ENCODE results near the gene MB21D2. TPM values are rescaled to one million over a fixed set of nuclear protein-coding genes. Genes with fewer than 3 reads are reported as not detected.

MB21D2 gene
- total and polyA plus RNA-seq, 2 of the 8 experiments (the other 6 are each of a cell fraction or from before 2014, with no cell fraction given): 10.0 to 21.0 TPM

DNA sequence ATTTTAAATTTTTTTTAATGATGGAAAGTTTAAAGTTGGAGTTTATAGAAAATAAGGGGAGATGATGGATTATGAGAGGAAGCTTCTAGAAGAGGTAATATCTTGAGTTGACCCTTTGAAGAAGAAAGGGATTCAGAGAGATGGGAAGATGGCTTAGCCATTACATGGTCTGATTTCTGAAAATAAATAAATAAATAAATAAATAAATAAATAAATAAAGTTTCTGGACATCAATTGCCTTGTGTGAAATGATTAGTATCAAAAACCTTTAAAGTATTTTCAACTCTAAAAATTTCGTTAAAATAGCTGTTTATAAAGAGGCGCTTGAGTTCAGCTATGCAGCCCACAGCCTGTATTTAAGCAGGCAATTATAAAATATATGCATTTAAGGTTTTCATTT lies 93.3 kb downstream of the MB21D2 start:
- WGBS, 2 experiments (ENCODE audit: extremely low coverage in 1 of 2, insufficient coverage in 1 of 2, insufficient read length in 1 of 2, insufficient replicate concordance in 2 of 2, low coverage in 1 of 2, low lambda C conversion rate in 2 of 2, missing lambda C conversion rate in 1 of 2): 89% methylated on average over 2 of the region's 2 CpGs; no CpG with 5 or more reads in 1 of the 2 experiments
- no peak for FAIRE-seq
- POLR2A ChIA-PET (ENCODE audit: partially characterized antibody): no interaction called here

More for the DNA sequence above, 93.3 kb downstream of the MB21D2 start:
- Histone ChIP-seq H3K27ac (ENCODE audit: low read depth, low read length) (no peak overlapping the region), H2BK20ac (ENCODE audit: low read length) (no peak overlapping the region), H3K23ac (ENCODE audit: insufficient read length) (no peak overlapping the region), H2BK15ac (ENCODE audit: low read length) (no peak overlapping the region), H2BK5ac (ENCODE audit: low read depth, low read length) (no peak overlapping the region), H3K27me3 (replicated peaks in 1 of 4; ENCODE audit: control insufficient read depth in 3 of 4, extremely low read depth in 1 of 4, insufficient read depth in 3 of 4, low read length in 3 of 4) (no peaks in the 10 kb centered on the region), H3K79me2 (ENCODE audit: control insufficient read depth in 1 of 2, insufficient read depth in 2 of 2, low read length in 2 of 2) (peaks cover 0 to 42% of the 10 kb centered on the region in 2 experiments; a peak in 2 of 4 replicates), H3K79me1 (ENCODE audit: low read depth, low read length) (peaks cover 5% of the 10 kb centered on the region), H2AFZ (ENCODE audit: low read length) (no peak overlapping the region), H3K4me3 (ENCODE audit: extremely low read depth in 1 of 4, insufficient read depth in 2 of 4, low read depth in 3 of 4, low read length in 4 of 4) (no peak overlapping the region), H3K23me2 (ENCODE audit: low read depth, low read length) (no peaks in the 10 kb centered on the region), H4K91ac (replicated peaks; ENCODE audit: insufficient read length, low read length) (no peak overlapping the region), H3K56ac (replicated peaks; ENCODE audit: insufficient read length, low read depth, low read length) (no peak overlapping the region), H2BK120ac (replicated peaks; ENCODE audit: low read depth, low read length) (no peak overlapping the region), H4K5ac (ENCODE audit: insufficient read length, low read depth, low read length) (no peak overlapping the region), H3K9me3 (ENCODE audit: insufficient read depth in 2 of 2, low read depth in 1 of 2, low read length in 1 of 2) (no peaks in the 10 kb centered on the region), H3K4me2 (ENCODE audit: insufficient read depth in 1 of 2, low read depth in 2 of 2, low read length in 2 of 2) (no peak overlapping the region), H3K4ac (replicated peaks; ENCODE audit: insufficient read length, low read depth, low read length) (no peak overlapping the region), H3K14ac (ENCODE audit: insufficient read length) (no peak overlapping the region), H3K4me1 (replicated peaks in 1 of 4; ENCODE audit: control insufficient read depth in 3 of 4, insufficient read depth in 4 of 4, low read length in 3 of 4) (peaks cover 0 to 2% (median under 1%) of the 10 kb centered on the region in 4 experiments; a peak in 4 of 7 replicates), H3K36me3 (ENCODE audit: control insufficient read depth in 2 of 4, insufficient read depth in 4 of 4, low read length in 3 of 4) (no peaks in the 10 kb centered on the region), H3K9ac (replicated peaks in 1 of 4; ENCODE audit: extremely low read depth in 1 of 4, low read depth in 3 of 4, low read length in 3 of 4) (no peak overlapping the region), H2AK5ac (ENCODE audit: low read depth, low read length) (no peak overlapping the region), H4K8ac (ENCODE audit: extremely low read depth, insufficient read depth, low read length) (no peak overlapping the region), H4K20me1 (replicated peaks in 1 of 2; ENCODE audit: control insufficient read depth in 1 of 2, insufficient read depth in 2 of 2, low read length in 2 of 2) (no peaks in the 10 kb centered on the region), H3K18ac (ENCODE audit: extremely low read depth, low read length) (no peak overlapping the region), H2BK12ac (ENCODE audit: low read depth, low read length) (no peak overlapping the region)
- no peak for TF ChIP-seq SIX5 (IDR thresholded peaks at IDR 0.05; ENCODE audit: low read depth, low read length)
- TF ChIP-seq BRCA1 (IDR thresholded peaks at IDR 0.05; ENCODE audit: low read depth, low read length): no peak
- no peak for TF ChIP-seq SRF (IDR thresholded peaks at IDR 0.05; ENCODE audit: low read depth, low read length)
- no peak for DNase-seq (ENCODE audit: low read depth in 1 of 2, low spot score in 2 of 2)
- CTCF ChIA-PET (ENCODE audit: partially characterized antibody): interaction anchor here (0.6 to 4.5 kb wide), 8 partner anchors 8 to 217 kb away, joined by 3 to 21 read pairs (median 3); partner anchors contain the start of gene MB21D2

Data from H1 (cell line).